A549 (cell line): Measurements from ENCODE around the gene NOS1AP. TPM values are rescaled to one million over a fixed set of nuclear protein-coding genes. Genes with fewer than 3 reads are reported as not detected.

Experiments used
- ATAC-seq, 2 experiments: fragments of 200-7000 bp in 1 of 2; fragments of >200 bp in 1 of 2; cut with Nextera tagmentation in 1 of 2; cut with Tn5 transposase in 1 of 2; 3 replicates each; pipeline versions ENCODE4 v1.8.0 to v1.9.1; 2018 to 2020; ENCODE audit warnings: mild to moderate bottlenecking in 1 of 2, moderate library complexity in 1 of 2
- CTCF ChIA-PET: fragments of 300-600 bp; sonication (Branson Sonifier 250); formaldehyde crosslinking; extraction: SDS; loops from one replicate; lab custom pipeline; 2021; ENCODE audit warnings: antibody characterized with exemption, inconsistent platforms; lab: Yijun Ruan, JAX
- POLR2A ChIA-PET: fragments of 350-600 bp; formaldehyde crosslinking; extraction: SDS; loops from one replicate; lab custom pipeline; 2021; ENCODE audit warnings: antibody characterized with exemption, inconsistent platforms; lab: Yijun Ruan, JAX
- DNase-seq, 2 experiments: peaks; one replicate each; pipeline versions ENCODE4 v3.0.0 to v3.0.0-alpha.2; 2011 to 2016; ENCODE audit warnings: low read depth in 1 of 2, low spot score in 1 of 2
- FAIRE-seq: peaks from 2 replicates; lab custom pipeline; 2011; peaks lifted over from hg19 to GRCh38; lab: Jason Lieb, UNC
- H3K27ac ChIP-seq, 2 experiments: fragments of >200 bp; sonication (Bioruptor Twin); formaldehyde crosslinking; 3 replicates each; pipeline ENCODE4 v1.5.1; 2016 to 2017
- H3K4me1 ChIP-seq: fragments of >200 bp; sonication (Bioruptor Twin); formaldehyde crosslinking; 3 replicates; pipeline ENCODE4 v1.6.1; 2016
- H3K4me2 ChIP-seq: fragments of >200 bp; sonication (Bioruptor Twin); formaldehyde crosslinking; 3 replicates; pipeline ENCODE4 v1.6.1; 2016
- H3K4me3 ChIP-seq: fragments of >200 bp; sonication (Bioruptor Twin); formaldehyde crosslinking; 3 replicates; pipeline ENCODE4 v1.5.1; 2016
- H3K9me3 ChIP-seq: fragments of >200 bp; sonication (Bioruptor Twin); formaldehyde crosslinking; 3 replicates; pipeline ENCODE4 v1.6.1; 2016
- BHLHE40 ChIP-seq: IDR thresholded peaks from 2 replicates; pipeline ENCODE4 v1.6.1; 2012; ENCODE audit warnings: low read depth, low read length, inconsistent platforms
- CBX8 ChIP-seq: fragments of 200-600 bp; sonication (generic); IDR thresholded peaks from 2 replicates; pipeline ENCODE4 v1.6.1; 2016
- CEBPB ChIP-seq, 2 experiments: fragments of >200 bp in 1 of 2; sonication (Bioruptor Twin) in 1 of 2; formaldehyde crosslinking in 1 of 2; IDR thresholded peaks; 2 replicates each; pipeline ENCODE4 v1.6.1; 2012 to 2016
- CHD2 ChIP-seq: fragments of 150-350 bp; IDR thresholded peaks from 2 replicates; pipeline ENCODE4 v1.6.1; 2014; ENCODE audit warnings: low read length; ENCODE audit not compliant: partially characterized antibody
- CHD4 ChIP-seq: fragments of 200-600 bp; sonication (generic); IDR thresholded peaks from 2 replicates; pipeline ENCODE4 v1.6.1; 2016; ENCODE audit warnings: antibody characterized with exemption, mild to moderate bottlenecking, borderline replicate concordance
- CTCF ChIP-seq: fragments of >200 bp; sonication (Bioruptor Twin); formaldehyde crosslinking; IDR thresholded peaks from 3 replicates; pipeline ENCODE4 v1.5.1; 2016
- FOSB ChIP-seq: fragments of 250-450 bp; sonication (Bioruptor Pico); IDR thresholded peaks from 2 replicates; pipeline ENCODE4 v1.5.0; 2020; ENCODE audit warnings: mild to moderate bottlenecking, moderate library complexity
- FOSL2 ChIP-seq, 2 experiments: fragments of 450-650 bp in 1 of 2; fragments of >200 bp in 1 of 2; sonication (Bioruptor Twin) in 1 of 2; formaldehyde crosslinking; IDR thresholded peaks; 2 replicates each; pipeline versions ENCODE4 v1.5.0 to v1.6.1; 2016 to 2020; ENCODE audit warnings: mild to moderate bottlenecking in 1 of 2, moderate library complexity in 1 of 2
- HEYL ChIP-seq: fragments of 250-450 bp; sonication (Bioruptor Pico); IDR thresholded peaks from 2 replicates; pipeline ENCODE4 v1.8.0; 2021; ENCODE audit warnings: mild to moderate bottlenecking, moderate library complexity
- HOXB13 ChIP-seq: fragments of 250-450 bp; sonication (Bioruptor Pico); IDR thresholded peaks from 2 replicates; pipeline ENCODE4 v1.5.0; 2020; ENCODE audit warnings: low read depth, mild to moderate bottlenecking, moderate library complexity
- HOXB5 ChIP-seq: fragments of 250-450 bp; sonication (Bioruptor Pico); IDR thresholded peaks from 2 replicates; pipeline ENCODE4 v1.5.0; 2020; ENCODE audit warnings: mild to moderate bottlenecking, moderate library complexity
- JUNB ChIP-seq: fragments of >200 bp; sonication (Bioruptor Twin); formaldehyde crosslinking; IDR thresholded peaks from 2 replicates; pipeline ENCODE4 v1.6.1; 2016
- MAZ ChIP-seq: fragments of 150-350 bp; IDR thresholded peaks from 2 replicates; pipeline ENCODE4 v1.6.1; 2014; ENCODE audit warnings: antibody characterized with exemption, low read depth, low read length, borderline replicate concordance
- MYC ChIP-seq: IDR thresholded peaks from 2 replicates; pipeline ENCODE4 v1.6.1; 2012; ENCODE audit warnings: mild to moderate bottlenecking, inconsistent platforms, low read length, improper control_type of control experiment, borderline replicate concordance
- NR3C1 ChIP-seq: fragments of >200 bp; sonication (Bioruptor Twin); formaldehyde crosslinking; IDR thresholded peaks from 3 replicates; pipeline ENCODE4 v1.6.1; 2017
- PHF8 ChIP-seq: fragments of 200-600 bp; sonication (generic); IDR thresholded peaks from 2 replicates; pipeline ENCODE4 v1.6.1; 2016; ENCODE audit warnings: low read depth, mild to moderate bottlenecking, antibody characterized with exemption, moderate library complexity, borderline replicate concordance
- POLR2A ChIP-seq: IDR thresholded peaks from 2 replicates; pipeline ENCODE4 v1.6.1; 2012; ENCODE audit warnings: mild to moderate bottlenecking, low read length
- POLR2AphosphoS2 ChIP-seq: conservative IDR thresholded peaks from 2 replicates; pipeline ENCODE4 v1.6.1; 2012; ENCODE audit warnings: low read length, improper control_type of control experiment, inconsistent platforms
- RAD21 ChIP-seq, 2 experiments: fragments of >200 bp in 1 of 2; sonication (Bioruptor Twin) in 1 of 2; formaldehyde crosslinking in 1 of 2; IDR thresholded peaks in 1 of 2; conservative IDR thresholded peaks in 1 of 2; 2 replicates in 1 of 2; 3 replicates in 1 of 2; pipeline ENCODE4 v1.6.1; 2012 to 2018; ENCODE audit warnings: inconsistent platforms in 1 of 2
- RCOR1 ChIP-seq: fragments of 150-350 bp; IDR thresholded peaks from 2 replicates; pipeline ENCODE4 v1.6.1; 2014; ENCODE audit warnings: antibody characterized with exemption, low read length, low read depth
- REST ChIP-seq: fragments of 200-600 bp; sonication (generic); IDR thresholded peaks from 2 replicates; pipeline ENCODE4 v1.6.1; 2016; ENCODE audit warnings: antibody characterized with exemption, mild to moderate bottlenecking, moderate library complexity
- SMC3 ChIP-seq: fragments of >200 bp; sonication (Bioruptor Twin); formaldehyde crosslinking; IDR thresholded peaks from 3 replicates; pipeline ENCODE4 v1.6.1; 2018; ENCODE audit warnings: inconsistent platforms
- TFCP2L1 ChIP-seq: fragments of 250-450 bp; sonication (Bioruptor Pico); IDR thresholded peaks from 2 replicates; pipeline ENCODE4 v1.5.0; 2021; ENCODE audit warnings: mild to moderate bottlenecking
- ZFP36 ChIP-seq: fragments of 450-650 bp; IDR thresholded peaks from 2 replicates; pipeline ENCODE4 v1.6.1; 2014; ENCODE audit warnings: borderline replicate concordance; ENCODE audit not compliant: partially characterized antibody
- ZNF302 ChIP-seq: fragments of 250-450 bp; sonication (Bioruptor Pico); IDR thresholded peaks from 2 replicates; pipeline ENCODE4 v1.9.0; 2021; ENCODE audit warnings: inconsistent platforms, mild to moderate bottlenecking, moderate library complexity
- WGBS: methylation state at CpG from one replicate; pipeline ENCODE4 v1.1.6; 2017; ENCODE audit errors: missing lambda C conversion rate; 5-methylcytosine and 5-hydroxymethylcytosine counted together
- polyA plus RNA-seq, 4 experiments: library from polyadenylated mRNA; depleted of rRNA in 3 of 4; stranded (reverse); fragments of >200 nt; fragmentation: RNase III in 1 of 4; extraction: RNeasy Plus Mini Kit Qiagen cat#74134 plus additional on column Dnase treatment in 1 of 4; gene quantifications; 2 replicates in 3 of 4; 3 replicates in 1 of 4; pipeline ENCODE4 v1.2.3, GENCODE V29; 2011 to 2017
- TF ChIP-seq, protein P1 (sequence below): fragments of >200 bp; sonication (Bioruptor Twin); formaldehyde crosslinking; IDR thresholded peaks from 3 replicates; pipeline ENCODE4 v1.6.1; 2016
- TF ChIP-seq, protein P2 (sequence below): IDR thresholded peaks from 2 replicates; pipeline ENCODE4 v1.6.1; 2012; ENCODE audit warnings: low read depth, borderline replicate concordance

Gene NOS1AP
- polyA plus RNA-seq, 2 of the 4 experiments (the other 2 are of a cell fraction) = 0.17 to 0.25 TPM

- no peak overlapping the region for H3K4me3 ChIP-seq
- POLR2A ChIA-PET = no interaction called here
- CTCF ChIA-PET = interaction anchor here (0.6 to 2.6 kb wide), 14 partner anchors 7 to 745 kb away, joined by 3 to 44 read pairs (median 4); partner anchors contain the start of gene NOS1AP
Observed at GRCh38 chr1:162055062-162055461, 14.4 kb upstream of the NOS1AP start.

GRCh38 chr1:162056043-162056442 is 13.4 kb upstream of the NOS1AP start:
- H3K27ac ChIP-seq = no peak overlapping the region
- no peak overlapping the region; the same call in 2 of the 3 replicates for H3K4me2 ChIP-seq
- ATAC-seq (peak; percentile 88 to 96), DNase-seq (peak; percentile 64 to 72), FAIRE-seq (peak; percentile 49)
- 33% methylated on average over 3 of the region's 3 CpGs for WGBS
- ChIA-PET POLR2A (interaction anchor here (1.0 kb wide), 1 partner anchor 335 kb away, joined by 3 read pairs; no protein-coding TSS in a partner anchor), CTCF (interaction anchor here (0.6 to 2.6 kb wide), 49 partner anchors 8 to 792 kb away, joined by 3 to 44 read pairs (median 4); partner anchors contain the start of genes C1orf226 and NOS1AP)
- H3K9me3 ChIP-seq = no peaks in the 10 kb centered on the region
- peaks cover 13% of the 10 kb centered on the region for H3K4me1 ChIP-seq
- no peak overlapping the region for H3K4me3 ChIP-seq
- TF ChIP-seq CTCF (peak; percentile 86), FOSL2 (IDR thresholded peaks at IDR 0.05) (no peak), FOSL2 (CRISPR knock-in tag; IDR thresholded peaks at IDR 0.05) (no peak), HOXB13 (CRISPR knock-in tag) (no peak), CHD4 (no peak), PHF8 (no peak), RCOR1 (no peak), BHLHE40 (no peak), RAD21 (conservative IDR thresholded peaks at IDR 0.05 in 1 of 2, IDR thresholded peaks at IDR 0.05 in 1 of 2) (peak; percentile 96 to 97), CBX8 (no peak), ZFP36 (no peak), POLR2A (no peak), HEYL (CRISPR knock-in tag) (no peak), SMC3 (peak; percentile 91), CHD2 (no peak)
- TF ChIP-seq, protein P1, sequence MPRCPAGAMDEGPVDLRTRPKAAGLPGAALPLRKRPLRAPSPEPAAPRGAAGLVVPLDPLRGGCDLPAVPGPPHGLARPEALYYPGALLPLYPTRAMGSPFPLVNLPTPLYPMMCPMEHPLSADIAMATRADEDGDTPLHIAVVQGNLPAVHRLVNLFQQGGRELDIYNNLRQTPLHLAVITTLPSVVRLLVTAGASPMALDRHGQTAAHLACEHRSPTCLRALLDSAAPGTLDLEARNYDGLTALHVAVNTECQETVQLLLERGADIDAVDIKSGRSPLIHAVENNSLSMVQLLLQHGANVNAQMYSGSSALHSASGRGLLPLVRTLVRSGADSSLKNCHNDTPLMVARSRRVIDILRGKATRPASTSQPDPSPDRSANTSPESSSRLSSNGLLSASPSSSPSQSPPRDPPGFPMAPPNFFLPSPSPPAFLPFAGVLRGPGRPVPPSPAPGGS = no peak

More at GRCh38 chr1:162055062-162055461, 14.4 kb upstream of the NOS1AP start:
- H3K9me3 ChIP-seq = no peaks in the 10 kb centered on the region
- TF ChIP-seq REST = no peak
- no peak for TF ChIP-seq MAZ
- no peak for TF ChIP-seq MYC
- TF ChIP-seq NR3C1 = no peak
- no peak for TF ChIP-seq TFCP2L1
- no peak for TF ChIP-seq POLR2AphosphoS2
- TF ChIP-seq, protein P2, sequence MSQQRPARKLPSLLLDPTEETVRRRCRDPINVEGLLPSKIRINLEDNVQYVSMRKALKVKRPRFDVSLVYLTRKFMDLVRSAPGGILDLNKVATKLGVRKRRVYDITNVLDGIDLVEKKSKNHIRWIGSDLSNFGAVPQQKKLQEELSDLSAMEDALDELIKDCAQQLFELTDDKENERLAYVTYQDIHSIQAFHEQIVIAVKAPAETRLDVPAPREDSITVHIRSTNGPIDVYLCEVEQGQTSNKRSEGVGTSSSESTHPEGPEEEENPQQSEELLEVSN = no peak
- no peak for TF ChIP-seq HOXB5
- TF ChIP-seq FOSB (CRISPR knock-in tag) = no peak
- no peak for TF ChIP-seq ZNF302 (CRISPR knock-in tag)
- TF ChIP-seq FOSL2 (IDR thresholded peaks at IDR 0.05) = peak; percentile 83
- TF ChIP-seq FOSL2 (CRISPR knock-in tag; IDR thresholded peaks at IDR 0.05) = peak; percentile 71
- no peak for TF ChIP-seq POLR2A
- TF ChIP-seq JUNB = peak; percentile 41
- TF ChIP-seq CEBPB (IDR thresholded peaks at IDR 0.05) = no peak; a peak in 1 of 4 replicates
- TF ChIP-seq, all 56 proteins: peak for 2
- H3K27ac ChIP-seq = peak overlapping the region; percentile 26 to 57; a peak in 3 of 6 replicates
- H3K4me2 ChIP-seq = peak overlapping the region; percentile 43
- peaks cover 13% of the 10 kb centered on the region for H3K4me1 ChIP-seq
- ATAC-seq = peak; percentile 92 to 93
- DNase-seq = peak; percentile 42 to 68
- no peak for FAIRE-seq
- 3% methylated on average over 3 of the region's 3 CpGs for WGBS
